IMR-90 (cell line): ENCODE data around the gene ARX. TPM values are rescaled to one million over a fixed set of nuclear protein-coding genes. Genes with fewer than 3 reads are reported as not detected.

ENCODE experiments used
- ATAC-seq: fragments of 200-7000 bp; cut with Tn5 transposase; 2 replicates; pipeline ENCODE4 v1.9.1; 2020; ENCODE audit warnings: low read depth, mild to moderate bottlenecking, moderate library complexity
- BruUV-seq: library from RNA; stranded (reverse); fragments of 400-500 nt; replicated peaks from 2 replicates; lab custom pipeline; 2021; lab: Mats Ljungman, UMichigan
- CTCF ChIA-PET: fragments of 300-600 bp; formaldehyde crosslinking; extraction: SDS; loops from one replicate; lab custom pipeline; 2021; ENCODE audit warnings: antibody characterized with exemption; lab: Yijun Ruan, JAX
- POLR2A ChIA-PET: fragments of 300-600 bp; sonication (Branson Sonifier 250); formaldehyde crosslinking; loops from one replicate; lab custom pipeline; 2022; ENCODE audit warnings: antibody characterized with exemption; ENCODE audit not compliant: unreplicated experiment; lab: Charles Lee
- DNase-seq: peaks from one replicate; pipeline ENCODE4 v3.0.0; 2013
- H2AFZ ChIP-seq: replicated peaks from 2 replicates; pipeline ENCODE3; 2013; ENCODE audit warnings: low read length, mild to moderate bottlenecking; ENCODE audit not compliant: poor library complexity
- H2AK5ac ChIP-seq: 2 replicates; pipeline ENCODE4 v1.6.1; 2013; ENCODE audit warnings: low read depth, low read length, inconsistent platforms
- H2AK9ac ChIP-seq: replicated peaks from 2 replicates; pipeline ENCODE3; 2013; ENCODE audit warnings: mild to moderate bottlenecking, low read depth, low read length, moderate library complexity; ENCODE audit not compliant: poor library complexity
- H2BK120ac ChIP-seq: 2 replicates; pipeline ENCODE4 v1.6.1; 2013; ENCODE audit warnings: low read depth, low read length, inconsistent platforms
- H2BK15ac ChIP-seq: 3 replicates; pipeline ENCODE4 v1.6.1; 2013; ENCODE audit warnings: low read depth, low read length, inconsistent platforms
- H2BK20ac ChIP-seq: 2 replicates; pipeline ENCODE4 v1.6.1; 2013; ENCODE audit warnings: low read depth, mild to moderate bottlenecking, inconsistent platforms, low read length, moderate library complexity
- H2BK5ac ChIP-seq: 2 replicates; pipeline ENCODE4 v1.6.1; 2013; ENCODE audit warnings: mild to moderate bottlenecking, low read depth, low read length, inconsistent platforms; ENCODE audit not compliant: poor library complexity, severe bottlenecking
- H3K14ac ChIP-seq: replicated peaks from 2 replicates; pipeline ENCODE4 v1.6.1; 2013; ENCODE audit warnings: low read depth, low read length, inconsistent platforms
- H3K18ac ChIP-seq: 2 replicates; pipeline ENCODE4 v1.6.1; 2013; ENCODE audit warnings: low read depth, low read length, control low read depth
- H3K23ac ChIP-seq: 2 replicates; pipeline ENCODE4 v1.6.1; 2013; ENCODE audit warnings: low read depth, low read length, inconsistent platforms
- H3K27ac ChIP-seq: 2 replicates; pipeline ENCODE4 v1.5.1; 2013; ENCODE audit warnings: mild to moderate bottlenecking, control low read depth, low read length; ENCODE audit not compliant: insufficient read depth
- H3K27me3 ChIP-seq: 2 replicates; pipeline ENCODE4 v1.6.1; 2013; ENCODE audit warnings: low read length; ENCODE audit not compliant: control insufficient read depth, insufficient read depth
- H3K36me3 ChIP-seq: 2 replicates; pipeline ENCODE4 v1.6.1; 2013; ENCODE audit warnings: low read length, mixed read lengths; ENCODE audit not compliant: control insufficient read depth, insufficient read depth
- H3K4ac ChIP-seq: 2 replicates; pipeline ENCODE4 v1.6.1; 2013; ENCODE audit warnings: low read depth, low read length, inconsistent platforms
- H3K4me1 ChIP-seq: 2 replicates; pipeline ENCODE4 v1.6.1; 2013; ENCODE audit warnings: low read length, mixed read lengths; ENCODE audit not compliant: control insufficient read depth, insufficient read depth
- H3K4me2 ChIP-seq: 2 replicates; pipeline ENCODE4 v1.6.1; 2013; ENCODE audit warnings: low read depth, mild to moderate bottlenecking, control low read depth, low read length, moderate library complexity
- H3K4me3 ChIP-seq: 2 replicates; pipeline ENCODE4 v1.5.1; 2013; ENCODE audit warnings: low read depth, mild to moderate bottlenecking, control low read depth, low read length, moderate library complexity; ENCODE audit not compliant: insufficient read depth
- H3K56ac ChIP-seq: 2 replicates; pipeline ENCODE4 v1.6.1; 2013; ENCODE audit warnings: low read length, inconsistent platforms; ENCODE audit not compliant: insufficient read depth; ENCODE audit errors: extremely low read depth
- H3K79me1 ChIP-seq, 2 experiments: 2 replicates each; pipeline ENCODE4 v1.6.1; 2013; ENCODE audit warnings: low read length in 2 of 2, inconsistent platforms in 1 of 2, low read depth in 1 of 2
- H3K9ac ChIP-seq: 2 replicates; pipeline ENCODE4 v1.6.1; 2013; ENCODE audit warnings: low read depth, low read length, control low read depth
- H3K9me1 ChIP-seq: 2 replicates; pipeline ENCODE4 v1.6.1; 2013; ENCODE audit warnings: low read length, inconsistent platforms; ENCODE audit not compliant: insufficient read depth
- H3K9me3 ChIP-seq: 2 replicates; pipeline ENCODE4 v1.6.1; 2013; ENCODE audit warnings: low read length; ENCODE audit not compliant: control insufficient read depth, insufficient read depth
- H4K20me1 ChIP-seq: 2 replicates; pipeline ENCODE4 v1.6.1; 2013; ENCODE audit warnings: low read length, inconsistent platforms; ENCODE audit not compliant: insufficient read depth
- H4K5ac ChIP-seq: 2 replicates; pipeline ENCODE4 v1.6.1; 2013; ENCODE audit warnings: mild to moderate bottlenecking, low read depth, low read length, control low read depth
- H4K8ac ChIP-seq, 2 experiments: 2 replicates each; pipeline ENCODE4 v1.6.1; 2013; ENCODE audit warnings: low read depth in 2 of 2, low read length in 2 of 2, control low read depth in 1 of 2, inconsistent platforms in 1 of 2
- H4K91ac ChIP-seq: 2 replicates; pipeline ENCODE4 v1.6.1; 2013; ENCODE audit warnings: low read depth, low read length, inconsistent platforms; ENCODE audit not compliant: insufficient read depth
- BHLHE40 ChIP-seq: fragments of 150-350 bp; IDR thresholded peaks from 2 replicates; pipeline ENCODE4 v1.6.1; 2016; ENCODE audit warnings: mild to moderate bottlenecking, low read depth, low read length
- FOS ChIP-seq: fragments of 150-350 bp; IDR thresholded peaks from 2 replicates; pipeline ENCODE4 v1.6.1; 2016; ENCODE audit warnings: low read depth, low read length
- MAFK ChIP-seq: IDR thresholded peaks from 2 replicates; pipeline ENCODE4 v1.6.1; 2012; ENCODE audit warnings: low read depth, low read length, improper control_type of control experiment
- MAZ ChIP-seq: IDR thresholded peaks from 2 replicates; pipeline ENCODE4 v1.6.1; 2012; ENCODE audit warnings: low read depth, mild to moderate bottlenecking, low read length, improper control_type of control experiment, moderate library complexity, borderline replicate concordance
- MXI1 ChIP-seq: IDR thresholded peaks from 2 replicates; pipeline ENCODE4 v1.6.1; 2012; ENCODE audit warnings: low read depth, mild to moderate bottlenecking, low read length, moderate library complexity, borderline replicate concordance
- RCOR1 ChIP-seq: IDR thresholded peaks from 2 replicates; pipeline ENCODE4 v1.6.1; 2012; ENCODE audit warnings: mild to moderate bottlenecking, low read length, improper control_type of control experiment; ENCODE audit not compliant: insufficient replicate concordance
- SMC3 ChIP-seq: fragments of 150-350 bp; IDR thresholded peaks from 2 replicates; pipeline ENCODE4 v1.6.1; 2016; ENCODE audit warnings: low read depth, mild to moderate bottlenecking, antibody characterized with exemption, low read length, moderate library complexity
- WGBS, 2 experiments: methylation state at CpG; one replicate each; pipeline versions ENCODE4 v1.1.5 to v1.1.7; 2013; ENCODE audit warnings: missing lambda C conversion rate in 2 of 2; ENCODE audit not compliant: insufficient read length in 1 of 2; ENCODE audit errors: extremely low coverage in 2 of 2; 5-methylcytosine and 5-hydroxymethylcytosine counted together
- dilution Hi-C: fragments of 300-500 bp; cut with HindIII; formaldehyde crosslinking; loops from one replicate; pipeline ENCODE4 v1.14.3; 2018; ENCODE audit warnings: low sequenced_read_pairs; ENCODE audit not compliant: unreplicated experiment
- in situ Hi-C: fragments of 300-500 bp; cut with MboI; formaldehyde crosslinking; loops from 3 replicates; pipeline ENCODE4 v1.14.3; 2019; ENCODE audit warnings: low sequenced_read_pairs, inconsistent platforms, mixed read lengths
- intact Hi-C: fragments of 100-400 bp; cut with micrococcal nuclease; formaldehyde crosslinking; loops from 2 replicates; pipeline ENCODE4 v1.10.0; 2022
- polyA plus RNA-seq, 3 experiments: library from polyadenylated mRNA; depleted of rRNA; stranded (reverse); fragments of >200 nt; gene quantifications; 2 replicates each; pipeline ENCODE4 v1.2.3, GENCODE V29; 2012; ENCODE audit warnings: low replicate concordance in 1 of 3
- total RNA-seq: library from RNA; depleted of rRNA; stranded (reverse); fragments of >200 nt; gene quantifications from 2 replicates; pipeline ENCODE4 v1.2.3, GENCODE V29; 2012
- TF ChIP-seq, protein P1 (sequence below): fragments of 150-350 bp; IDR thresholded peaks from 2 replicates; pipeline ENCODE4 v1.6.1; 2016; ENCODE audit warnings: low read depth, mild to moderate bottlenecking, low read length, moderate library complexity, borderline replicate concordance
- TF ChIP-seq, protein P2 (sequence below): conservative IDR thresholded peaks from 2 replicates; pipeline ENCODE4 v1.5.1; 2012; ENCODE audit warnings: mild to moderate bottlenecking, low read depth, low read length, improper control_type of control experiment
- TF ChIP-seq, protein P3 (sequence below): fragments of 150-350 bp; IDR thresholded peaks from 2 replicates; pipeline ENCODE4 v1.6.1; 2017; ENCODE audit warnings: mild to moderate bottlenecking, antibody characterized with exemption, low read length, low read depth

Gene ARX
- total and polyA plus RNA-seq, 2 of the 4 experiments (the other 2 are of a cell fraction) = not detected

DNA sequence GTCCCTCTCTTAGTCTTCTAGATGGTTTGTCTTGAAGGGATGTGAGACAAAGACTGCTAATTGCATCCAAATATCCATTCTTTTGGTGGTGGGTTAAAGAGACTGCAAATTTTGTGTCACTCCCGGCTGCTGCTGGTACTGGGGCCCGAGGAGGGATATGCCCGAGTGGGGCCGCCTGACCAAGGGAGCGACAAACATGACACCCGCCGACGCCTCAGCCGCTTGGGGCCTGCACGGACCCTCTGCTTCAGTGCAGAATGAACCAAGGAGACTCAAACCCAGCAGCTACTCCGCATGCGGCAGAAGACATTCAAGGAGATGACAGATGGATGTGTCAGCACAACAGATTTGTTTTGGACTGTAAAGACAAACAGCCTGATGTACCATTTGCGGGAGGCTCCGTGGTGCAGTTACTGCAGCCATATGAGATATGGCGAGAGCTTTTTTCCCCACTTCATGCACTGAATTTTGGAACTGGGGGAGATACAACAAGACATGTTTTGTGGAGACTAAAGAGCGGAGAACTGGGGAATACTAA is 13.6 kb upstream of the ARX start:
- no peak overlapping the region for H3K23ac ChIP-seq
- no peak overlapping the region for H2AFZ ChIP-seq
- no peaks in the 10 kb centered on the region for H3K9me3 ChIP-seq
- no peak overlapping the region for H3K4me3 ChIP-seq
- H3K9me1 ChIP-seq = no peaks in the 10 kb centered on the region
- no peaks in the 10 kb centered on the region for H4K20me1 ChIP-seq
- CTCF ChIA-PET = no interaction called here
- H4K91ac ChIP-seq = no peak overlapping the region
- POLR2A ChIA-PET = no interaction called here
- no peak overlapping the region for H2AK9ac ChIP-seq
- H2BK120ac ChIP-seq = no peak overlapping the region
- no peak overlapping the region for H3K18ac ChIP-seq
- dilution Hi-C loops (no loop called here), in situ Hi-C loops (no loop called here), intact Hi-C loops (loop anchor here (10.0 kb wide), 1 partner anchor 275 kb away; no protein-coding TSS in a partner anchor)
- no peaks in the 10 kb centered on the region for H3K4me1 ChIP-seq
- no peak overlapping the region for H2BK5ac ChIP-seq
- H2BK20ac ChIP-seq = no peak overlapping the region
- H3K4me2 ChIP-seq = no peak overlapping the region
- H2BK15ac ChIP-seq = no peak overlapping the region
- ATAC-seq = no peak
- H3K4ac ChIP-seq = no peak overlapping the region
- DNase-seq = no peak
- no peaks in the 10 kb centered on the region for H3K36me3 ChIP-seq
- no peak overlapping the region for H3K27ac ChIP-seq
- no peak overlapping the region for H3K56ac ChIP-seq
- no peaks in the 10 kb centered on the region for H3K79me1 ChIP-seq
- BruUV-seq = no TSS peak
- H3K9ac ChIP-seq = no peak overlapping the region
- WGBS, 2 experiments = 83% methylated on average over 8 of the region's 16 CpGs; no CpG with 5 or more reads in 1 of the 2 experiments
- TF ChIP-seq MAZ (no peak), MAFK (no peak), MXI1 (no peak), FOS (no peak), SMC3 (no peak), RCOR1 (no peak), BHLHE40 (no peak)
- TF ChIP-seq, protein P1, sequence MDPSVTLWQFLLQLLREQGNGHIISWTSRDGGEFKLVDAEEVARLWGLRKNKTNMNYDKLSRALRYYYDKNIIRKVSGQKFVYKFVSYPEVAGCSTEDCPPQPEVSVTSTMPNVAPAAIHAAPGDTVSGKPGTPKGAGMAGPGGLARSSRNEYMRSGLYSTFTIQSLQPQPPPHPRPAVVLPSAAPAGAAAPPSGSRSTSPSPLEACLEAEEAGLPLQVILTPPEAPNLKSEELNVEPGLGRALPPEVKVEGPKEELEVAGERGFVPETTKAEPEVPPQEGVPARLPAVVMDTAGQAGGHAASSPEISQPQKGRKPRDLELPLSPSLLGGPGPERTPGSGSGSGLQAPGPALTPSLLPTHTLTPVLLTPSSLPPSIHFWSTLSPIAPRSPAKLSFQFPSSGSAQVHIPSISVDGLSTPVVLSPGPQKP = no peak
- TF ChIP-seq, protein P2, sequence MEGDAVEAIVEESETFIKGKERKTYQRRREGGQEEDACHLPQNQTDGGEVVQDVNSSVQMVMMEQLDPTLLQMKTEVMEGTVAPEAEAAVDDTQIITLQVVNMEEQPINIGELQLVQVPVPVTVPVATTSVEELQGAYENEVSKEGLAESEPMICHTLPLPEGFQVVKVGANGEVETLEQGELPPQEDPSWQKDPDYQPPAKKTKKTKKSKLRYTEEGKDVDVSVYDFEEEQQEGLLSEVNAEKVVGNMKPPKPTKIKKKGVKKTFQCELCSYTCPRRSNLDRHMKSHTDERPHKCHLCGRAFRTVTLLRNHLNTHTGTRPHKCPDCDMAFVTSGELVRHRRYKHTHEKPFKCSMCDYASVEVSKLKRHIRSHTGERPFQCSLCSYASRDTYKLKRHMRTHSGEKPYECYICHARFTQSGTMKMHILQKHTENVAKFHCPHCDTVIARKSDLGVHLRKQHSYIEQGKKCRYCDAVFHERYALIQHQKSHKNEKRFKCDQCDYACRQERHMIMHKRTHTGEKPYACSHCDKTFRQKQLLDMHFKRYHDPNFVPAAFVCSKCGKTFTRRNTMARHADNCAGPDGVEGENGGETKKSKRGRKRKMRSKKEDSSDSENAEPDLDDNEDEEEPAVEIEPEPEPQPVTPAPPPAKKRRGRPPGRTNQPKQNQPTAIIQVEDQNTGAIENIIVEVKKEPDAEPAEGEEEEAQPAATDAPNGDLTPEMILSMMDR = no peak
- TF ChIP-seq, protein P3, sequence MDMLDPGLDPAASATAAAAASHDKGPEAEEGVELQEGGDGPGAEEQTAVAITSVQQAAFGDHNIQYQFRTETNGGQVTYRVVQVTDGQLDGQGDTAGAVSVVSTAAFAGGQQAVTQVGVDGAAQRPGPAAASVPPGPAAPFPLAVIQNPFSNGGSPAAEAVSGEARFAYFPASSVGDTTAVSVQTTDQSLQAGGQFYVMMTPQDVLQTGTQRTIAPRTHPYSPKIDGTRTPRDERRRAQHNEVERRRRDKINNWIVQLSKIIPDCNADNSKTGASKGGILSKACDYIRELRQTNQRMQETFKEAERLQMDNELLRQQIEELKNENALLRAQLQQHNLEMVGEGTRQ = no peak
- H3K27me3 ChIP-seq = peaks cover 8% of the 10 kb centered on the region
- no peak overlapping the region for H4K5ac ChIP-seq
- H4K8ac ChIP-seq = no peak overlapping the region
- no peak overlapping the region for H2AK5ac ChIP-seq
- no peak overlapping the region for H3K14ac ChIP-seq
